ENCODE data around the gene DUSP28.
A peak's percentile ranks its signal among the peaks of the same experiment; 100 is the strongest.

The DUSP28 gene

DNA sequence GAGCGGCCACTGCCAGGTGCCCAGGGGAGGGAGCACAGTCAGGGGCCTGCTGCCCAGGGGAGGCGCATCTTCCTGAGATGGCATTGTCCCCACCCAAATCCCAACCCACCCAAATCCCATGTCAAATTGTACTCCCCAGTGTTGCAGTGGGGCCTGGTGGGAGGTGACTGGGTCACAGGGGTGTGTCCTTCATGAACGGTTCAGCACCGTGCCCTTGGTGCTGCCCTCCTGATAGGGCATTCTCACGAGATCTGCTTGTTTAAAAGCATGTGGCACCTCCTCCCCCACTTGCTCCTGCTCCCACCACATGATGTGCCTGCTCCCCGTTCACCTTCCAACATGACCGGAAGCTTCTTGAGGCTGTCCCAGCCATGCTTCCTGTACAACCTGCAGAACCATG lies 30.0 kb upstream of the DUSP28 start:
- no peaks in the 10 kb centered on the region for H3K9me3 ChIP-seq (ENCODE audit: control insufficient read depth, insufficient read depth, low read depth, low read length)
- CTCF ChIA-PET = no interaction called here
- H3K27ac ChIP-seq (ENCODE audit: extremely low read depth, low read depth, low read length) = no peak overlapping the region
- TF ChIP-seq ZNF280C (tag by site-specific recombination; IDR thresholded peaks at IDR 0.05) = no peak
- no peak for TF ChIP-seq ZNF510 (tag by site-specific recombination; IDR thresholded peaks at IDR 0.05; ENCODE audit: insufficient replicate concordance)
- no peak for TF ChIP-seq ZNF488 (tag by site-specific recombination; IDR thresholded peaks at IDR 0.05)
- TF ChIP-seq SP7 (tag by site-specific recombination; IDR thresholded peaks at IDR 0.05) = no peak
- TF ChIP-seq REST (tag by site-specific recombination; IDR thresholded peaks at IDR 0.05) = no peak
- no peak for TF ChIP-seq ZNF626 (tag by site-specific recombination; IDR thresholded peaks at IDR 0.05)
- no peak overlapping the region for H3K4me3 ChIP-seq (ENCODE audit: low read depth, low read length)
- POLR2A ChIA-PET = no interaction called here
- H3K4me1 ChIP-seq (ENCODE audit: control insufficient read depth, insufficient read depth, low read length) = no peaks in the 10 kb centered on the region
- H3K36me3 ChIP-seq (ENCODE audit: control insufficient read depth in 2 of 2, insufficient read depth in 1 of 2, low read length in 2 of 2) = peaks cover 0 to 26% of the 10 kb centered on the region in 2 experiments; a peak in 2 of 3 replicates

- Histone ChIP-seq H3K4me1 (ENCODE audit: control insufficient read depth, insufficient read depth, low read length) (no peaks in the 10 kb centered on the region), H3K9me3 (ENCODE audit: control insufficient read depth, insufficient read depth, low read depth, low read length) (no peaks in the 10 kb centered on the region), H3K36me3 (ENCODE audit: control insufficient read depth in 2 of 2, insufficient read depth in 1 of 2, low read length in 2 of 2) (peaks cover 0 to 18% of the 10 kb centered on the region in 2 experiments; a peak in 2 of 3 replicates), H3K27ac (ENCODE audit: extremely low read depth, low read depth, low read length) (no peak overlapping the region), H3K4me3 (ENCODE audit: low read depth, low read length) (no peak overlapping the region)
- ChIA-PET POLR2A (no interaction called here), CTCF (interaction anchor here (1.3 kb wide), 1 partner anchor 17 kb away, joined by 7 read pairs; no protein-coding TSS in a partner anchor)
- TF ChIP-seq KLF17 (tag by site-specific recombination; IDR thresholded peaks at IDR 0.05) = no peak
- TF ChIP-seq ZNF555 (tag by site-specific recombination; conservative IDR thresholded peaks at IDR 0.05) = no peak
These were observed 29.1 kb upstream of the DUSP28 start for GRCh38 chr2:240531038-240531437.

GRCh38 chr2:240532031-240532775 lies 28.0 kb upstream of the DUSP28 start:
- Histone ChIP-seq H3K27ac (ENCODE audit: extremely low read depth, low read depth, low read length) (no peak overlapping the region), H3K36me3 (ENCODE audit: control insufficient read depth in 2 of 2, insufficient read depth in 1 of 2, low read length in 2 of 2) (peaks cover 0 to 15% of the 10 kb centered on the region in 2 experiments; a peak in 2 of 3 replicates), H3K4me3 (ENCODE audit: low read depth, low read length) (no peak overlapping the region), H3K4me1 (ENCODE audit: control insufficient read depth, insufficient read depth, low read length) (no peaks in the 10 kb centered on the region), H3K9me3 (ENCODE audit: control insufficient read depth, insufficient read depth, low read depth, low read length) (no peaks in the 10 kb centered on the region)
- ChIA-PET POLR2A (no interaction called here), CTCF (interaction anchor here (1.3 to 1.7 kb wide), 2 partner anchors 18 to 34 kb away, joined by 5 to 7 read pairs; no protein-coding TSS in a partner anchor)
- 0 out of 2 replicates have a peak, but pooled peaks have one; percentile 49 for TF ChIP-seq ZNF626 (tag by site-specific recombination; IDR thresholded peaks at IDR 0.05)
- no peak for TF ChIP-seq HOXC10 (CRISPR knock-in tag; IDR thresholded peaks at IDR 0.05)
- TF ChIP-seq SETDB1 (IDR thresholded peaks at IDR 0.05; ENCODE audit: insufficient read length, low read length) = peak; percentile 89
- no peak for TF ChIP-seq ZNF23 (tag by site-specific recombination; IDR thresholded peaks at IDR 0.05; ENCODE audit: borderline replicate concordance)
- 0 out of 2 replicates have a peak, but pooled peaks have one; percentile 23 for TF ChIP-seq ZNF558 (tag by site-specific recombination; IDR thresholded peaks at IDR 0.05)
- peak; percentile 98 for TF ChIP-seq TRIM28 (IDR thresholded peaks at IDR 0.05; ENCODE audit: borderline replicate concordance, low read length)
- 0 out of 2 replicates have a peak, but pooled peaks have one; percentile 31 for TF ChIP-seq ZNF610 (tag by site-specific recombination; IDR thresholded peaks at IDR 0.05; ENCODE audit: borderline replicate concordance)

All from HEK293 (cell line).